ENCODE measurements around the gene KNDC1.
"Not testable (repeated sequence)": the region's sequence is repeated elsewhere in the genome, so short reads cannot be mapped to it uniquely, and the experiment has no call there.

The KNDC1 gene

GRCh38 chr10:133125901-133126300 is 34.1 kb upstream of the KNDC1 start:
- DNase-seq = no peak

DNA sequence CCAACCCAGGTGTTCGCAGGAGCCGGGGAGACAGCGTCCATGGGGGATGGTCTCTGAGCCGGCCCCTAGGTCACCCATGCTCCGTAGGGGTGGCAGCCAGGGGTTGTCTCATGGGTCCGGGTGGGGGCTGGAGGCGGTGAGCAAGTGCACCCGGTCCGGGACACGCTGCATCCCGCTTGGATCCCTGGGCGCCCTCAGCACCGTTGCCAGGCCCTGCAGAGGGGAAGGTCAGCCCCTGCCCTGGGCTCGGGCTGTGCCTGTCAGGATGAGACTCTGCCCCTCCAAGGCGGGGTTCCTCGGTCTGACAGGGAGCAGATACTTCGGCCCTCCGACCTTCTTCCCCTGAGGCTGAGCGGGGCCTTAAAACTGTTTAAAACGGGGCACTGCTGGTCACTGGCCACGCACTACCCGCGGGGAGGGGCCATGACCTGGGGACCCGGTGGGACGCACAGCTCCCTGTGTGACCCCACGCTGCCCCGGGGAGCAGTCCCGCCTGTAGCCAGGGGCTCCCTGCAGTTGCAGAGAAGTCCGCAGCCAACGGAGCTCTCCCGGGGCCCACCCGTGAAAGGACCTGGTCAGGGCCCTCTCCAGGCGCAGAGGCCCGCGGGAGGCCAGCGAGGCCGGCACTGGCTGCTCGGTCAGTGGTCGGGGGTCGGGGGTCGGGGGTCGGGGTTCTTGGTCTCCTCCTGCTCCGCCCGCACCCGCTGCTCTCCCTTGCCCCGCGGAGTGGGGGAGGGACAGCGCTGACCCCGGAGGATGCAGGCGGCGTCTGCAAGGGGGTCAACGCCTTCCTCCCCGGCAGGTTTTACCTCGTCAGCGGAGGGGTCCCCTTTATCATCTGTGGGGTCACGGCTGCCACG is 33.4 kb upstream of the KNDC1 start:
- no peak for DNase-seq

DNA sequence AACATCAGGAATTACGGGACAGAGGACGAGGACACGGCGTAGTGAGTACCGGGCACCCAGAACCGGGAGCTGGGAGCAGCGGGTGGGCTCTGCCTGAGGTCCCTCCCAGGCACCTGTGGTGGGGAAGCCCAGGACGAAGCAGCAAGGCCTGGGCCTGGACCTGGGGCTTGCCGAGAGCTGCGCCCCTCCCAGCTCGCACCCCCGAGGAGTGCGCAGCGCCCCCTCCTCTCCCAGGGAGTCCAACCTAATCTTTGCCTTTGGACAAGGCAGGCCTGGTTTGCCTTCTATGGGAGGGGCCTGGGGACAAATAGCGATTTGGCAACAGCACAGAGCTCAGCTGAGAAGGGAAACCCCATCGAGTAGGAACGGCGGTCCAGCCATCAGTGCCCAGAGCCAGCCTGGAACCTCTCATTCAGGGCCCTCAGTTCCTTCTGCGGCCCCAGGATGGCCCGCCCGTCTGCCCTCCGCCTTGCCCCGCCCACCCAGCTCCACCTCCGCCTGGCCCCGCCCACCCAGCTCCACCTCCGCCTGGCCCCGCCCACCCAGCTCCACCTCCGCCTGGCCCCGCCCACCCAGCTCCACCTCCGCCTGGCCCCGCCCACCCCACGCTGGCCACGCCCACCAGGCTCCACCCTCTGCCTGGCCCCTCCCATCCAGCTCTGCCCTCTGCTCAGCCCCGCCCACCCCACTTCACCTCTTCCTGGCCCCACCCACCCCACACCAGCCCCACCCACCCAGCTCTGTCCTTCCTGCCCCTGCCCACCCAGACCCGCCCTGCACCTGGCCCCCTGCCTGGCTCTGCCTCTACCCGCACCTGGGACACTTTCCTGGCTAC is 32.5 kb upstream of the KNDC1 start:
- no peak for DNase-seq

GRCh38 chr10:133128126-133129070 is 31.6 kb upstream of the KNDC1 start:
- DNase-seq = no peak

GRCh38 chr10:133129071-133129858 is 30.8 kb upstream of the KNDC1 start:
- no peak for DNase-seq

- no peak for DNase-seq
Observed at GRCh38 chr10:133129859-133130495, 30.0 kb upstream of the KNDC1 start.

DNA sequence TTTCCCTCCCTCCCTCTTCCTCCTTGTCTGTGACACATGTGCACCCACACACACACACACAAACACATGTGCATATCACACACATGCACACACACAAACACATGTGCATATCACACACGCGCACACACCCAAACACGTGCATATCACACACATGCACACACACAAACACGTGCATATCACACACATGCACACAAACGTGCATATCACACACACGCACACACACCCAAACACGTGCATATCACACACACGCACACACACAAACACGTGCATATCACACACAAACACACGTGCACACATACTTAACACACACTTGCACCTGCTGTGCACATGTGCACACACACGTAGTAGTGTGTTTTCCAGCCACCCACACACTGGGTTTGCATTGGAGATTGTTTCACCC is 29.4 kb upstream of the KNDC1 start:
- no peak for DNase-seq

GRCh38 chr10:133131053-133131452 is 29.0 kb upstream of the KNDC1 start:
- no peak for DNase-seq

DNA sequence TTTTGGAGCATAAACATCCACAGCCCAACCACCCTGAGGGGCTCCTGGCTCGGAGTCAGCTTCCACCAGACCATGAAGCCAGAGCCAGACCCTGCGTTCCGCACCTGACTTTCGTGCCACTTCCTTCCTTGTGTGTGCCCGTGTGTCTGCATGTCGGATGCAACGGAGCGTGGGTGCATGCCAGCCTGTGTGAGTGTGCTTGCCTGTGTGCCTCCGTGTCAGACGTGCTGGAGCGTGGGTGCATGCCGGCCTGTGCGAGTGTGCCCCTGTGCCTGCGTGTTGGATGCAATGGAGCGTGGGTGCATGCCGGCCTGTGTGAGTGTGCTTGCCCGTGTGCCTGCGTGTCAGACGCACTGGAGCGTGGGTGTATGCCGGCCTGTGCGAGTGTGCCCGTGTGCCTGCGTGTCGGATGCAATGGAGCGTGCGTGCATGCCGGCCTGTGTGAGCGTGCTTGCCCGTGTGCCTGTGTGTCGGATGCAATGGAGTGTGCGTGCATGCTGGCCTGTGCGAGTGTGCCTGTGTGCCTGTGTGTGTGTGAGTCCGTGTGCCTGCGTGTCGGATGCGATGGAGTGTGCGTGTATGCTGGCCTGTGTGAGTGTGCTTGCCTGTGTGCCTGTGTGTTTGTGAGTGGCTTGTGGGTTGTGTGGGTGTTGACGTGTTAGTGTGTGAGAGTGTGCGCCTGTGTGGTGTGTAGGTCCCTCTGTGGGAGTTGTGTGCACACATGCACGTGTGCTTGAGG is 28.1 kb upstream of the KNDC1 start:
- DNase-seq = no peak

DNA sequence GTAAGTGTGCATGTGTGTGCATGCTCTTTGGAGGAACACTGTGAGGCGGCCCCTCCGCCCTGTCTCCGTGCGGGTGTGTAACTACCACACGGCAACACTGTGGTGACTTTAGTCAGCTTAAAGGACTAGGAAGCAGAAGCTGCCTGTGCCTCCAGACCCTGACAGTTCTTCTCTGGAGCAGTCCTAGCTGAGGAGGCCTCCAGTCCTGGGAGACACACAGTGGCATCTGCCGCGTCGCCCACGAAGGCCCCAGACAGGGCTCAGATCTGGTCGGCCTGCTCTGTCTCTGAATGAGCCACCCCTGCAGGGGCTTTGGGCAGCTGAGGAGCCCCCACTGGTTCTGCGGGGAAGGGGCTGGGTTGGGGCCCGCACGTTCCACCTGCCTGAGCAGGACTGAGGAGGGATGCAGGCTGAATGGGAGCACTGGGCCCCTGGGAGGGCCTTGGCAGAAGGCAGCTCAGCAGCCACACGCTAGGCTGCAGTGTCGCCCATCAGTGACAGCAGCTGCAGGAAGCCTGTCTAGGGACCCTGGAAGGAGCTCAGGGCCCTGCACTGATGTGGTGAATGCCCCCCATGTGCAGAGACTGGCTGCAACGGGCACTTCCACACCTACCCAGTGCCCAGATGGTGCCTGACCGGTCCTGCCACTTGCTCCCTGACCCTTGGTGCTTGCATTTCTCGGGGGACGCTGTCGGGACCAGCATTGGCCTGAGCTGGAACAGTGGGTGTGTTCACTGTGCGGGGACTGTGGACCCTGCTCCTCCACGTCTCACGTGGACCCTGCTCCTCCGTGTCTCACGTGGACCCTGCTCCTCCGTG is 27.3 kb upstream of the KNDC1 start:
- no peak for DNase-seq

- no peak for DNase-seq
Observed at GRCh38 chr10:133133471-133134231, 26.4 kb upstream of the KNDC1 start.

DNA sequence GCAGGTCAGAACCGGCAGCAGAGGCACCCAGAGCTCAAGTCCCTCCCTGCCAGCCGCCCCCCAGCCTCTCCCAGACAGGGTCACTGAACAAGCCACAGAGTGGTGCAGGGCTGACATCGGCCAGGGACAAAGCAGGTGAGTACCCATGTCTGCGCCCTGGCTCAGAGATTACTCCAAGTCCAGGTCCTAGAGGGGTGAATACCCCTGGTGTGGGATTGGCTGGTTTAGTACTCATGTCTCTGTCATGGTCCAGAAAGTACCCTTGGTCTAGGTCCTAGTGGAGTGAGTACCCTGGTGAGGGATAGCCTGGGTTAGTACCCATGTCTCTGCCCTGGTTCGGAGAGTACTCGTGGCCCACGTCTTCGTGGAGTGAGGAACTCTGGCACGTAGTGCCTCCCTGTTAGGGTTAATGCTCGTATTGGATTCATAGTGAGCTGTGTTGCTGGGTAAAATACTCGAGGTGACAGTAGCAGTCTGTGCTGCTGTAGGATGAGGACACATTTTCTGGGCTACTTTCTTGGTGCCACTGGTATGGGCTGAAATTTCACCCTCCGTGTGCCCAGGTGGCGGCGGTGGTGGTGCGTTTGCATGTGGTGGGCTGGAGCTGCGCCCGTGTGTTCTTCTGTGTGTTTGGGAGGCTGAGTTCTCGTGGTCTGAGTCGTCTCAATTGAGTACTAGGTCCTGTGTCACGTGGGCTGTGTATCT is 25.5 kb upstream of the KNDC1 start:
- DNase-seq = no peak

DNA sequence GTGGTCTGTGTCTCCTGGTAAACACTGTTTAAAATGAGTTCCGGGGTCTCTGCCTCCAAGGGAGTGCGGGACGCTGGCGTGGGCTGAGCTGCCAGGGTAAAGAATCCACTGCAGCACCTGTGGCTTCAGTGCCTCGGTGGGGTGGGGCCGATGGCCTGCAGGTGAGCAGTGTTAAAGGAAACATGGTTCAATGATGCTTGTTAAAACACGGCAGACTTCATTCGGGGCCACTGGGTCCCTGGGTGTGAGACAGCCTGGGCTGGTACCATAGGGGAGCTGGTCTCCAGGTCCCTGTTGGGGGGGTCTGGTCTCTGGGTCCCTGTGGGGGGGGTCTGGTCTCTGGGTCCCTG is 24.9 kb upstream of the KNDC1 start:
- no peak for DNase-seq

GRCh38 chr10:133137486-133138145 is 22.4 kb upstream of the KNDC1 start:
- DNase-seq = not testable (repeated sequence)

DNA sequence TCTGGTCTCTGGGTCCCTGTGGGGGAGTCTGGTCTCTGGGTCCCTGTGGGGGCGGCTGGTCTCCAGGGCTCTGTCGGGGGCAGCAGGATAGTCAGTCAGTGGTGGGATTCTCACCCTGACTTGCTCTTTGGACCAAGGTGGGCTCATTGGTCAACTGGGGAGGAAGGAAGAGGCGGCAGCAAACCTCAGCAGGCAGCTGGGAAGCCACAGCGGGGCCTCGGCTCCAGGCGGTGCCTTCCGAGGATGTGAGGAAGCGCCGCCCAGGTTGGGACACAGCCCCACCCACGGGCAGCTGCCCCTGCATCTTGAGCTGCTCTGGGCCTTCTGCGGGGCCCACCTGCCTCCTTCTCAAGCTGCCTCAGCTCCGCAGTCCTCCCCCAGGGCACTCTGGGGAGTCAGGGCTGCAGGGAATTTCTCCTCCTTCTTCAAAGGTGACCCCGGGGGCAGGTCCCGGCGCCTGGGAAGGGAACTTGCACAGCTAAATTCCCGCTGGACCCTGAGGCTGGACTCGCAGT is 20.4 kb upstream of the KNDC1 start:
- no peak for DNase-seq

- DNase-seq = no peak
Observed at GRCh38 chr10:133140417-133141143, 19.4 kb upstream of the KNDC1 start.

Measured in suppressor macrophage treated with lipopolysaccharide for 4 hours (primary cell).